Hematopoietic multipotent progenitor cell treated with erythropoietin and hydrocortisone succinate and interleukin-3 and kit ligand, for 8 days (in vitro differentiated cells): ENCODE results near the gene ZNF511.
"Not testable (repeated sequence)": the region's sequence is repeated elsewhere in the genome, so short reads cannot be mapped to it uniquely, and the experiment has no call there.

Source experiments
- DNase-seq: peaks from one replicate; pipeline ENCODE4 v3.0.0-alpha.2; 2015

Gene ZNF511

GRCh38 chr10:133308421-133309099 lies at the start of gene ZNF511, which contains the start of gene TUBGCP2:
ZNF511 (plus strand) TSS chr10:133308914; CDS start chr10:133308944, 30 bp downstream.
TUBGCP2 (minus strand) TSS chr10:133308872; CDS start chr10:133302941, 5,931 bp downstream.
- DNase-seq: peak; percentile 83

- no peak for DNase-seq
Observed at GRCh38 chr10:133259602-133259989, 49.1 kb upstream of the ZNF511 start.

GRCh38 chr10:133260895-133261725 lies 47.6 kb upstream of the ZNF511 start:
- peak; percentile 75 for DNase-seq

GRCh38 chr10:133261726-133262325 lies 46.9 kb upstream of the ZNF511 start:
- peak; percentile 86 for DNase-seq

- DNase-seq: no peak
Observed at GRCh38 chr10:133262696-133263095, 46.0 kb upstream of the ZNF511 start.

GRCh38 chr10:133263674-133264073 lies 45.0 kb upstream of the ZNF511 start:
- DNase-seq: no peak

GRCh38 chr10:133264461-133264860 lies 44.3 kb upstream of the ZNF511 start:
- DNase-seq: no peak

GRCh38 chr10:133265052-133265451 lies 43.7 kb upstream of the ZNF511 start:
- not testable (repeated sequence) for DNase-seq

GRCh38 chr10:133266056-133266795 lies 42.5 kb upstream of the ZNF511 start:
- no peak for DNase-seq

GRCh38 chr10:133267293-133267692 lies 41.4 kb upstream of the ZNF511 start:
- no peak for DNase-seq

- no peak for DNase-seq
Observed at GRCh38 chr10:133267829-133268228, 40.9 kb upstream of the ZNF511 start.

GRCh38 chr10:133268532-133268931 lies 40.2 kb upstream of the ZNF511 start:
- no peak for DNase-seq

GRCh38 chr10:133269367-133269766 lies 39.3 kb upstream of the ZNF511 start:
- DNase-seq: no peak

- no peak for DNase-seq
Observed at GRCh38 chr10:133270204-133270603, 38.5 kb upstream of the ZNF511 start.

- no peak for DNase-seq
Observed at GRCh38 chr10:133270773-133271297, 37.9 kb upstream of the ZNF511 start.

GRCh38 chr10:133271521-133272300 lies 37.0 kb upstream of the ZNF511 start:
- DNase-seq: no peak

GRCh38 chr10:133272301-133272963 lies 36.3 kb upstream of the ZNF511 start:
- no peak for DNase-seq

GRCh38 chr10:133272964-133273420 lies 35.7 kb upstream of the ZNF511 start:
- DNase-seq: no peak

- DNase-seq: no peak
Observed at GRCh38 chr10:133273534-133274143, 35.1 kb upstream of the ZNF511 start.
